ENCODE measurements around the gene EFCAB9. TPM values are rescaled to one million over a fixed set of nuclear protein-coding genes. Genes with fewer than 3 reads are reported as not detected.

EFCAB9 gene
- total RNA-seq, 1 donor from 2014 or later: not detected

DNA sequence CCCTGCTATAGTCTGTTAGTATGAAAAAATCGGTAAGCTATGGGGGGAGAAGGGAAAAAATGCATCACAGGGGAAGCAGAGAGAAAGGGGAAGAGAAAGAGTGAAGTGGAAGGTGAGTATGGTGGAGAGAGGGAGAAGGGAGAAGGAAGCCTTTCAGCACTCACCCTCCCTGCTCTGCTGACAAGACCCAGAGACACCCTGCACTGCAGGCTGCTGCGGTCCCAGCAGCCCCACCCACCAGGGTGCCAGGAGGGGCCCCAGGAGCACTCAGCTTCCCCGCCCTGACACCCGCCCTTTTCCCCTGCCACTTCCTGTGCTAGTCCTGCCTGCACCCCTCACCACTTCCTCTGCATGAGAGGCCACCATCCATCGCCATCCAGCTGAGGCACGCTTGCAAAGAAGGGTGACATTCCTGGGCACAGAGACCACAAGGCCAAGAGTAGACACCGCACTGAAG, 18.7 kb upstream of the EFCAB9 start:
- Mint-ChIP-seq H3K36me3 (ENCODE audit: unreplicated experiment) (no peaks in the 10 kb centered on the region), H3K9me3 (ENCODE audit: unreplicated experiment) (no peaks in the 10 kb centered on the region), H3K27ac (ENCODE audit: unreplicated experiment) (peak overlapping the region; percentile 79), H3K4me1 (ENCODE audit: unreplicated experiment) (peaks cover 64% of the 10 kb centered on the region), H3K4me3 (ENCODE audit: unreplicated experiment) (no peak overlapping the region), H3K27me3 (ENCODE audit: unreplicated experiment) (no peaks in the 10 kb centered on the region)
- TF ChIP-seq CTCF (IDR thresholded peaks at IDR 0.05): no peak
- no peak for DNase-seq (ENCODE audit: extremely low spot score, unreplicated experiment)

DNA sequence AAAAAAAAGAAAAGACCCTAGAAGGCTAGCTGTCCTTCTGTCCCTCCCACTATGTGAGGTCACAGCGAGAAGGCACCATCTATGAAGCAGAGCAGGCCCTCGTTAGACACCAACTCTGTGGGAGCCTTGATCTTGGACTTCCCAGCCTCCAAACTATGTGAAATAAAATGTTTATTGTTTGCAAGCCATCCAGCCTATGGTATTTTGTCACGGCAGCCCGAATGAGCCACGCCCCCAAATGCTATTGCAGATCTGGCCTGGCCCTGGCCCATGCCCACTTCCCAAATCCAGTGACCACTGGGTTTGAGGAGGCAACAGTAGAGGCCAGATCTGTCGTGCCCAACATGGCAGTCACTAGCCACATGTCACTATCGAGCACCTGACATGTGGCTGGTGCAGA, 16.8 kb upstream of the EFCAB9 start:
- H3K4me3 Mint-ChIP-seq (ENCODE audit: unreplicated experiment): no peak overlapping the region

DNA sequence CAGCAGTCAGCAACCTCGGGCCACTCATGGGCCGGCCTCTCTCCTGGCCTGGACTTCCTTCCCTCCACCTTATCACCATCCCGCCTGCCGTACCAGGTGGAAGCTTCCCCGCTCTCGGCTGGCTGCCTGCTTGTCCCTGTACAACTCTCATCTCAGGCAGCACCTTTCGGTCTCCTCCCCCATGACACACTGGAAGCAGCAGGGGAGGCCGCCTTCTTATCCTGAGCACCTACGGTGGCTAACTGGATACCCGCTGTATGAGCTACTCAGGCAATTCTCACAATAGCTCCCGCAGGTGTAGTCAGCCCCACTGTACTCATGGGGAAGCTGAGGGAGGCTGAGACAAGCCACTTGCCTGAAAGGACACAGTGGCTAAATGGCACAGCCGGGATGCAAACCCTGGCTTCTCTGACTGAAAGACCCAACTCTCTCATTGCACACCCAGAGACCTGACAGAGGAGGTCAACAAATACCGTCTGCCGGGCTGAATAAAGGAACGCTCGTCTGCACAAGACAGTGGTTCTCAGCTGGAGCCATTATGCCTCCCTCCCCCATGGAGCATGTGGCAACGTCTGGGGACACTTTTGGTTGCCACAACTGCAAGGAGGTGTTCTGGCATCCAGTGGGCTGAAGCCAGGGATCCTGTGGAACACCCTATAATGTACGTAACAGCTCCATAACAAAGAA, 15.5 kb upstream of the EFCAB9 start:
- no peak for TF ChIP-seq CTCF (IDR thresholded peaks at IDR 0.05)
- no peak for DNase-seq (ENCODE audit: extremely low spot score, unreplicated experiment)
- Mint-ChIP-seq H3K4me3 (ENCODE audit: unreplicated experiment) (no peak overlapping the region), H3K36me3 (ENCODE audit: unreplicated experiment) (peaks cover 6% of the 10 kb centered on the region), H3K9me3 (ENCODE audit: unreplicated experiment) (no peaks in the 10 kb centered on the region), H3K27me3 (ENCODE audit: unreplicated experiment) (no peaks in the 10 kb centered on the region), H3K27ac (ENCODE audit: unreplicated experiment) (peak overlapping the region; percentile 95), H3K4me1 (ENCODE audit: unreplicated experiment) (peaks cover 65% of the 10 kb centered on the region)

More for the DNA sequence above, 16.8 kb upstream of the EFCAB9 start:
- Mint-ChIP-seq H3K9me3 (ENCODE audit: unreplicated experiment) (no peaks in the 10 kb centered on the region), H3K27me3 (ENCODE audit: unreplicated experiment) (no peaks in the 10 kb centered on the region), H3K4me1 (ENCODE audit: unreplicated experiment) (peaks cover 72% of the 10 kb centered on the region), H3K36me3 (ENCODE audit: unreplicated experiment) (peaks cover 2% of the 10 kb centered on the region), H3K27ac (ENCODE audit: unreplicated experiment) (no peak overlapping the region)
- DNase-seq (ENCODE audit: extremely low spot score, unreplicated experiment): no peak
- no peak for TF ChIP-seq CTCF (IDR thresholded peaks at IDR 0.05)

- H3K9me3 Mint-ChIP-seq (ENCODE audit: unreplicated experiment): no peaks in the 10 kb centered on the region
- peak overlapping the region; percentile 59 for H3K4me3 Mint-ChIP-seq (ENCODE audit: unreplicated experiment)
- peaks cover 60% of the 10 kb centered on the region for H3K4me1 Mint-ChIP-seq (ENCODE audit: unreplicated experiment)
- H3K36me3 Mint-ChIP-seq (ENCODE audit: unreplicated experiment): peaks cover 6% of the 10 kb centered on the region
- no peak for DNase-seq (ENCODE audit: extremely low spot score, unreplicated experiment)
- peak overlapping the region; percentile 95 for H3K27ac Mint-ChIP-seq (ENCODE audit: unreplicated experiment)
- H3K27me3 Mint-ChIP-seq (ENCODE audit: unreplicated experiment): no peaks in the 10 kb centered on the region
- no peak for TF ChIP-seq CTCF (IDR thresholded peaks at IDR 0.05)
Observed at GRCh38 chr5:172178991-172179989, 14.7 kb upstream of the EFCAB9 start.

GRCh38 chr5:172180936-172181335, 13.0 kb upstream of the EFCAB9 start:
- H3K4me1 Mint-ChIP-seq (ENCODE audit: unreplicated experiment): peaks cover 60% of the 10 kb centered on the region
- no peaks in the 10 kb centered on the region for H3K27me3 Mint-ChIP-seq (ENCODE audit: unreplicated experiment)
- TF ChIP-seq CTCF (IDR thresholded peaks at IDR 0.05): no peak
- no peak for DNase-seq (ENCODE audit: extremely low spot score, unreplicated experiment)
- H3K9me3 Mint-ChIP-seq (ENCODE audit: unreplicated experiment): no peaks in the 10 kb centered on the region
- H3K4me3 Mint-ChIP-seq (ENCODE audit: unreplicated experiment): no peak overlapping the region
- H3K27ac Mint-ChIP-seq (ENCODE audit: unreplicated experiment): no peak overlapping the region
- peaks cover 6% of the 10 kb centered on the region for H3K36me3 Mint-ChIP-seq (ENCODE audit: unreplicated experiment)

Measured in osteocyte (in vitro differentiated cells).